ENCODE measurements around the gene FAM171A1.

Gene FAM171A1

DNA sequence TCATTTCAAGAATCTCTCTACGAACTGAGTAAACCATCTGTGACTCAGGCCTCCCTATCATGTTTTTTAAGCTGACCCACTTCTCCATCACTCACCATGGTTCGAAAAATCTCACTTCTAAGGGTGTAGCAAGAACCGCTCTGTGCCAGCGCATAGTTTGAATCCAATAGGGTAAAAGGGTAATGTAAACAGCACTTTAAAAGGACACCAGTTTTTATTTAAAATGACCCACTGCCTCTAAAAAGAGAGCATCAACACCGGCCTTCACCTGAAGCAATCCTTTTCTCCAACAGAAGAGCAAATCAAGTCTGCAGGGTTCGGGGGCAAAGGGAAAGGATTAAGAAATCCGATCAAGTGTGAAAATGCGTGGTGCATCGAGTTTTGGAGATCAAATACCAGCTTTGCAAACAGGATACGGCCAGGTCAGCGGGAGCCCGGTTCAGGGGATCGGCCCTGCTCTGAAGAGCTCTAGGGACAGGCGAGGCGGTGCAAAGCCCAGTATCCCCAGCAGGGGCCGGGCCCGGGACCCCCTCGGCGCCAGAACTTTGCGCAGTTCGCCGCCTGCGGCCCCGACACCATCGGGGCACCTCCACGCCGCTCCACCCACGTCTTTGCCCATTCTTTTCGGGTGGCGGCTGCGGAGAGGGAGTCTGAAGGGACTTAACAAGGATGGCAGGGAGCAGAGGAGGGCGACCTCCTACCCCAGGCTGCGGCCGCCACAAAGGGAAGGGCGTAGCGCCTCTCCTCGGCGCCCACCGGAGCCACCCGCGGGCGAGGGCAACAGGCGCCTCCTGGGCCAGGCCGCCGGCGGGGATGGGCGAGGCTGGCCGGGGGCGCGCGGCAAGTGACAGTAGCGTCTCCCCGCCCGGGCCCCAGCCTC is 203.4 kb downstream of the FAM171A1 start:
- peak in 4 of 5 donors; percentile 23 to 41 (median 31) for DNase-seq

DNA sequence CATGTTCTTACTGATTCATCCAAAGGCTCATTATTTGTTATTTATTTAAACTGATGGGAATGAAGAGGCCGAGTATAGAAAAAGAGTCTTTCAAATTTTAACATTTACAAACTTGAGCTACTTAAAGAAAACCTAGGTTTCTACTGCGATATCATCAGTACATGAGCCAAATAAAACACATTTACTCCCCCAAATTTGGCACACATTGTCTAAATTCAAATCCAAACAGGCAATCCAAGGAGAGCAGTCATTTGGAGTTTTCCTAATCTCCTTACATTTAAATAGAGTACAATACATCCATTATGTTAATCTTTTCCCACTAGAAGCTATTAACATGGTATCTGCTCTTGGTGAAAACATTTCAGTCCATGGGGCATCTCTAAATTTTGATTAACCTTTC is 204.8 kb downstream of the FAM171A1 start:
- no peak for DNase-seq

DNA sequence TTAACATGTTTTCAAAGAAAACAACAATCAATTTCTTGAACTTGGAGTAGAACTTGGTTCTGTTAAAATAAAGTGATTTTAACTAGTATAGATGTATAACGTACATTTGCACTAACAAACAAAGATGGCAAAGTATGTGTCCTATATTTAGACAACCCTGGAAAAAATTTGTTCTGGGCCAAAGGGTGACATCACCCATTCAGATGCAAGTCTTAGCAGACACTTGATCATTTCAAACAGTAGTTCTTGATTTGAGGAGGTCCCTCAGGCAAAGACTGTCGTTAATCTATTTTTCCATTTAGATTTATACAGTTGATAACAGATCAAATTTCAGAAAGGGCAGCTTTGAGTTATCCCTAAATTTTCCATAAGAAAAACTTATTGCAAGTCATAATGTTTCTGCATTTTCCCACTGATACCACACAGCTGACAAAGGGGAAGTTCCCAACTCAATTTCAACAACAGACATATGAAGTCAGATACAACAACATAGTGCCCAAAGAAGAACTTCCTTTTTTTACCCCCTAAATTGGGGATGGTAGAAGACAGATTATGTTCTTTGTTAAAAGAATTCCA is 207.7 kb downstream of the FAM171A1 start:
- no peak for DNase-seq
